Smooth muscle cell (in vitro differentiated cells): ENCODE data around the gene PFN3. TPM values are rescaled to one million over a fixed set of nuclear protein-coding genes. Genes with fewer than 3 reads are reported as not detected.

Source experiments
- DNase-seq: peaks from one replicate; lab custom pipeline; 2025; ENCODE audit not compliant: unreplicated experiment; lab: John Stamatoyannopoulos, UW
- H2AFZ ChIP-seq: fragments of 200-600 bp; sonication (generic); 2 replicates; pipeline ENCODE4 v1.6.0; 2016; ENCODE audit warnings: antibody characterized with exemption, low read depth, mild to moderate bottlenecking
- H3F3A ChIP-seq: fragments of 200-600 bp; sonication (generic); 2 replicates; pipeline ENCODE4 v1.6.0; 2017; ENCODE audit warnings: antibody characterized with exemption, low read depth
- H3K27ac ChIP-seq: fragments of 200-600 bp; sonication (generic); 2 replicates; pipeline ENCODE4 v1.5.1; 2016; ENCODE audit warnings: low read depth, mild to moderate bottlenecking
- H3K27me3 ChIP-seq: fragments of 200-600 bp; sonication (generic); 2 replicates; pipeline ENCODE4 v1.6.1; 2016; ENCODE audit warnings: low read depth, mild to moderate bottlenecking
- H3K36me3 ChIP-seq: fragments of 200-600 bp; sonication (generic); 2 replicates; pipeline ENCODE4 v1.5.1; 2016; ENCODE audit warnings: low read depth
- H3K4me1 ChIP-seq: fragments of 200-600 bp; sonication (generic); 2 replicates; pipeline ENCODE4 v1.5.1; 2016; ENCODE audit warnings: low read depth
- H3K4me2 ChIP-seq: fragments of 200-600 bp; sonication (generic); 2 replicates; pipeline ENCODE4 v1.6.0; 2016; ENCODE audit warnings: mild to moderate bottlenecking
- H3K4me3 ChIP-seq: fragments of 200-600 bp; sonication (generic); 2 replicates; pipeline ENCODE4 v1.5.1; 2016; ENCODE audit warnings: mild to moderate bottlenecking
- H3K79me2 ChIP-seq: fragments of 200-600 bp; sonication (generic); 2 replicates; pipeline ENCODE4 v1.6.0; 2016; ENCODE audit warnings: low read depth, mild to moderate bottlenecking
- H3K9ac ChIP-seq: fragments of 200-600 bp; sonication (generic); 2 replicates; pipeline ENCODE4 v1.6.0; 2016; ENCODE audit warnings: low read depth
- H3K9me3 ChIP-seq: fragments of 200-600 bp; sonication (generic); replicated peaks from 2 replicates; pipeline ENCODE4 v1.5.1; 2016; ENCODE audit warnings: low read depth
- H4K20me1 ChIP-seq: fragments of 200-600 bp; sonication (generic); 2 replicates; pipeline ENCODE4 v1.6.0; 2016; ENCODE audit warnings: low read depth
- WGBS: methylation state at CpG from one replicate; pipeline ENCODE4 v1.1.7; 2016; ENCODE audit warnings: low lambda C conversion rate; 5-methylcytosine and 5-hydroxymethylcytosine counted together
- polyA plus RNA-seq: library from polyadenylated mRNA; unstranded; fragments of >200 nt; fragmentation: Nextera tagmentation; extraction: Ambion mirVana; gene quantifications from 2 replicates; pipeline ENCODE4 v1.2.1, GENCODE V29; 2016
- total RNA-seq: library from RNA; depleted of rRNA; stranded (reverse); fragments of >200 nt; gene quantifications from 2 replicates; pipeline ENCODE4 v1.2.3, GENCODE V29; 2014
- TF ChIP-seq, protein P1 (sequence below): fragments of 200-600 bp; sonication (generic); IDR thresholded peaks from 2 replicates; pipeline ENCODE4 v1.5.1; 2017; ENCODE audit warnings: borderline replicate concordance, mild to moderate bottlenecking, antibody characterized with exemption; ENCODE audit not compliant: insufficient read depth, poor library complexity, severe bottlenecking

The PFN3 gene
- total and polyA plus RNA-seq, 2 experiments from 2014 or later: not detected

DNA sequence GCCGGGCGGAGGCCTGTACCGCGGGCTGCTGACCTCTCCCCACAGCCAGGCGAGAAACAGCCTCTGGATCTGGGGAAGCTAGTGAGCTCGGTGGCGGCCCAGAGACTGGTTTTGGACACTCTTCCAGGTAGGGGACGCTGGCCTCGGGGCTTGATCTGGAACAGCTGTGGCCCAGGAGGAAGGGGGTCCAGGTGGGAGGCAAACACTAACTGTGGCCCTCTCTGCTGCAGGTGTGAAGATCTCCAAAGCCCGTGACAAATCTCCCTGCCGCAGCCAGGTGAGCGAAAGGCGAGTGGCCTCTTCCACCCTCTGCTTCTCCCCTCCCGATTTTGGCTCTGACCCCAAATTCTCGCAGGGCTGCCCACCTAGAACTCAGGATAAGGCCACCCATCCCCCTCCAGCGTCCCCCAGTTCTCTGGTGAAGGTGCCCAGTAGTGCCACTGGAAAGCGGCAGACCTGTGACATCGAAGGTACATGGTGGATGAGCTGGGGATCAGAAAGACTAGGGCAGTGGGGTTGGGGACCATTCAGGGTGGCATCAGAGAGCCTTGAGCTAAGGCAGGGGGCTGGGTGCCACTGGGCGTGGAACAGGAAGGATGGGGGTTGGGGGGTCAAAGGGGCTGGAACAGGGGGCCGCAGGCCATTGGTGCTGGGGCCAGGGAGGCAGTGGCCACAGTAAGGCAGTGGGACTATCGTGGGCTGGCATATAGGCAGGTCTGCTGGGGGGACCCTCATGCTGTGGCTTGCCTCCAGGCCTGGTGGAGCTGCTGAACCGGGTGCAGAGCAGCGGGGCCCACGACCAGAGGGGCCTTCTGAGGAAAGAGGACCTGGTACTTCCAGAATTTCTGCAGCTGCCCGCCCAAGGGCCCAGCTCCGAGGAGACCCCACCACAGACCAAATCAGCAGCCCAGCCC lies 29.1 kb downstream of the PFN3 start:
- TF ChIP-seq, protein P1, sequence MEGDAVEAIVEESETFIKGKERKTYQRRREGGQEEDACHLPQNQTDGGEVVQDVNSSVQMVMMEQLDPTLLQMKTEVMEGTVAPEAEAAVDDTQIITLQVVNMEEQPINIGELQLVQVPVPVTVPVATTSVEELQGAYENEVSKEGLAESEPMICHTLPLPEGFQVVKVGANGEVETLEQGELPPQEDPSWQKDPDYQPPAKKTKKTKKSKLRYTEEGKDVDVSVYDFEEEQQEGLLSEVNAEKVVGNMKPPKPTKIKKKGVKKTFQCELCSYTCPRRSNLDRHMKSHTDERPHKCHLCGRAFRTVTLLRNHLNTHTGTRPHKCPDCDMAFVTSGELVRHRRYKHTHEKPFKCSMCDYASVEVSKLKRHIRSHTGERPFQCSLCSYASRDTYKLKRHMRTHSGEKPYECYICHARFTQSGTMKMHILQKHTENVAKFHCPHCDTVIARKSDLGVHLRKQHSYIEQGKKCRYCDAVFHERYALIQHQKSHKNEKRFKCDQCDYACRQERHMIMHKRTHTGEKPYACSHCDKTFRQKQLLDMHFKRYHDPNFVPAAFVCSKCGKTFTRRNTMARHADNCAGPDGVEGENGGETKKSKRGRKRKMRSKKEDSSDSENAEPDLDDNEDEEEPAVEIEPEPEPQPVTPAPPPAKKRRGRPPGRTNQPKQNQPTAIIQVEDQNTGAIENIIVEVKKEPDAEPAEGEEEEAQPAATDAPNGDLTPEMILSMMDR: no peak
- no peaks in the 10 kb centered on the region for H4K20me1 ChIP-seq
- WGBS: 58% methylated on average over 20 of the region's 26 CpGs
- no peak for DNase-seq
- H3K27me3 ChIP-seq: no peaks in the 10 kb centered on the region
- H3K27ac ChIP-seq: no peak overlapping the region
- H2AFZ ChIP-seq: peak overlapping the region; percentile 66
- H3K36me3 ChIP-seq: no peaks in the 10 kb centered on the region
- H3K4me3 ChIP-seq: peak overlapping the region; percentile 60
- peak overlapping the region; percentile 43 for H3K9ac ChIP-seq
- H3F3A ChIP-seq: peaks cover 7% of the 10 kb centered on the region
- H3K4me2 ChIP-seq: peak overlapping the region; percentile 93
- H3K79me2 ChIP-seq: no peaks in the 10 kb centered on the region
- no peaks in the 10 kb centered on the region for H3K9me3 ChIP-seq
- peaks cover 10% of the 10 kb centered on the region for H3K4me1 ChIP-seq

DNA sequence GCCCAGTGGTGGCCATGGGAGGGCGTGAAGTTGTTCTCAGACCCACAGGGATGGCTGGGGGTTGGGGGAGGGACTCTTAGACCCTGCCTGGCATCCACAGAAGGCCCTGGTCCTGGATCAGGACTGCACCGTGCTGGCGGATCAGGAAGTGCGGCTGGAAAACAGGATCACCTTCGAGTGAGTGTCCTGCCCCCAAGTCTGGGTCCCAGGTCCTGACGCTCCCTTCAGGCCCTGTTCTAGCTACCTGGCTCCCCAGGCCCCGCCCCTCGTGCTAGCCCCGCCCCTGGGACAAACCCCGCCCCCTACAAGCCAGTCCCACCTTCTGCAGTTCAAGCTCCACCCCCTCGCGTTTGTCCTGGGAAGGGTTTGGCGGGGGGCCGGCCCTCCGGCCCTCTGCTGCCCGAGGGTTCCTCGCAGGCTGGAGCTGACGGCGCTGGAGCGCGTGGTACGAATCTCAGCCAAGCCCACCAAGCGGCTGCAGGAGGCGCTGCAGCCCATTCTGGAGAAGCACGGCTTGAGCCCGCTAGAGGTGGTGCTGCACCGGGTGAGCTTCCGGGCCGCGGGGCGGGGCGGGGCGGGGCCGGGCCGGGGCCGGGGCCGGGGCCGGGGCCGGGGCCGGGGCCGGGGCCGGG lies 29.9 kb downstream of the PFN3 start:
- WGBS: 12% methylated on average over 30 of the region's 42 CpGs
- no peaks in the 10 kb centered on the region for H3K9me3 ChIP-seq
- peak overlapping the region; percentile 93 for H3K4me2 ChIP-seq
- TF ChIP-seq, protein P1: peak; percentile 51
- H3K4me3 ChIP-seq: peak overlapping the region; percentile 60
- no peaks in the 10 kb centered on the region for H3K27me3 ChIP-seq
- peaks cover 7% of the 10 kb centered on the region for H3F3A ChIP-seq
- H3K4me1 ChIP-seq: peaks cover 14% of the 10 kb centered on the region
- DNase-seq: peak; percentile 55
- no peak overlapping the region for H3K9ac ChIP-seq
- no peaks in the 10 kb centered on the region for H3K36me3 ChIP-seq
- no peaks in the 10 kb centered on the region for H4K20me1 ChIP-seq
- H3K79me2 ChIP-seq: no peaks in the 10 kb centered on the region
- H3K27ac ChIP-seq: no peak overlapping the region
- no peak overlapping the region for H2AFZ ChIP-seq

- WGBS: 97% methylated on average over 11 of the region's 11 CpGs
- Histone ChIP-seq H3K36me3 (no peaks in the 10 kb centered on the region), H3K27me3 (no peaks in the 10 kb centered on the region), H3K27ac (no peak overlapping the region), H4K20me1 (no peaks in the 10 kb centered on the region), H3K9ac (no peak overlapping the region), H3K79me2 (no peaks in the 10 kb centered on the region), H3K9me3 (no peaks in the 10 kb centered on the region), H3F3A (peaks cover 7% of the 10 kb centered on the region), H3K4me2 (no peak overlapping the region), H3K4me3 (no peak overlapping the region), H3K4me1 (peaks cover 14% of the 10 kb centered on the region), H2AFZ (no peak overlapping the region)
- DNase-seq: no peak
- TF ChIP-seq, protein P1: no peak
Measured at GRCh38 chr5:177369645-177370440, 30.6 kb downstream of the PFN3 start.
